Ovary (tissue), 9 donors: ENCODE results near the gene HIVEP3. TPM values are rescaled to one million over a fixed set of nuclear protein-coding genes. Genes with fewer than 3 reads are reported as not detected.

ENCODE experiments used
- DNase-seq, 5 donors: peaks; one replicate each; pipeline ENCODE4 v3.0.0-alpha.2; 2019 to 2020
- H3K27ac ChIP-seq, 2 donors: fragments of 200-600 bp; one replicate each; pipeline versions ENCODE4 v1.5.1 to v1.8.0; 2019 to 2022
- H3K27me3 ChIP-seq: fragments of 200-600 bp; one replicate; pipeline ENCODE4 v1.8.0; 2022
- H3K36me3 ChIP-seq: fragments of 200-600 bp; sonication (generic); one replicate; pipeline ENCODE4 v1.5.1; 2019
- H3K4me1 ChIP-seq: one replicate; pipeline ENCODE4 v1.8.1; 2013; ENCODE audit warnings: mild to moderate bottlenecking, moderate library complexity; ENCODE audit not compliant: insufficient read depth
- H3K4me3 ChIP-seq: fragments of 200-600 bp; sonication (generic); one replicate; pipeline ENCODE4 v1.5.1; 2017
- H3K9me3 ChIP-seq, 2 donors: fragments of 200-600 bp in 1 of 2; sonication (generic) in 1 of 2; one replicate each; pipeline versions ENCODE4 v1.5.1 to v1.8.1; 2013 to 2019; ENCODE audit warnings: mild to moderate bottlenecking in 1 of 2, moderate library complexity in 1 of 2
- CTCF ChIP-seq, 3 donors: fragments of 450-650 bp in 2 of 3; fragments of 200-600 bp in 1 of 3; IDR thresholded peaks; one replicate each; pipeline versions ENCODE4 v1.5.1 to v1.8.0; 2016 to 2022; ENCODE audit warnings: antibody characterized with exemption in 3 of 3, mild to moderate bottlenecking in 1 of 3
- EP300 ChIP-seq: sonication (generic); formaldehyde crosslinking; IDR thresholded peaks from one replicate; pipeline ENCODE4 v1.6.1; 2017; ENCODE audit warnings: antibody characterized with exemption
- POLR2A ChIP-seq: fragments of 450-650 bp; IDR thresholded peaks from one replicate; pipeline ENCODE4 v1.6.1; 2017; ENCODE audit warnings: antibody characterized with exemption, mild to moderate bottlenecking, moderate library complexity
- WGBS, 3 donors: extraction: QIAGEN DNeasy Blood & Tissue Kit in 1 of 3; methylation state at CpG; one replicate each; pipeline versions ENCODE4 v1.1.5 to v1.1.7; 2013 to 2017; 5-methylcytosine and 5-hydroxymethylcytosine counted together
- intact Hi-C, 4 donors: fragments of 100-400 bp; cut with DNase I; formaldehyde crosslinking; loops; one replicate each; pipeline versions ENCODE4 v1.11.0 to v1.15.1; 2022 to 2023
- polyA plus RNA-seq, 2 donors: library from polyadenylated mRNA; stranded (reverse); fragments of 200-250 nt in 1 of 2; fragments of 350-450 nt in 1 of 2; fragmentation: Illumina TruSeq in 1 of 2; extraction: RNeasy Lipid Tissue Mini Kit (QIAGEN cat#74804) in 1 of 2; gene quantifications; one replicate each; pipeline ENCODE4 v1.2.3, GENCODE V29; 2013 to 2014
- total RNA-seq, 7 donors: library from RNA; depleted of rRNA in 2 of 7; stranded (reverse); fragments of >200 nt in 2 of 7; fragmentation: NEBNext Ultra II Directional in 3 of 7; extraction: Animal tissue kit (Norgen Biotek cat#: 25700) in 3 of 7; gene quantifications; one replicate each; pipeline versions ENCODE4 v1.1.0 to v1.2.4, GENCODE V29; 2016 to 2023
- donor health status: DM: no; HTN: no; CAD: no; lungs with moderate emphysema.
- donor health status: DM: no; HTN: no; CAD: no.
- donor health status: Bipolar disorder and iron deficiency.
- donor health status: DM: yes; HTN: yes; CAD: no.
- donor health status: DM: no; HTN: no; CAD: no.
- donor health status: DM: yes; HTN: yes; CAD: no.

The HIVEP3 gene
- total and polyA plus RNA-seq, 9 donors, result 3.0 to 7.5 (median 5.2) TPM

GRCh38 chr1:41512701-41513382 is 405.9 kb downstream of the HIVEP3 start:
- H3K27me3 ChIP-seq, result no peaks in the 10 kb centered on the region
- 87% methylated on average over 26 to 27 of the region's 27 CpGs for WGBS, 3 donors
- H3K9me3 ChIP-seq, result no peaks in the 10 kb centered on the region
- H3K36me3 ChIP-seq, result no peaks in the 10 kb centered on the region
- intact Hi-C loops, result no loop called here
- H3K4me1 ChIP-seq, result peaks cover 2% of the 10 kb centered on the region
- no peak for DNase-seq
- no peak overlapping the region for H3K4me3 ChIP-seq
- H3K27ac ChIP-seq, result no peak overlapping the region
- no peak for TF ChIP-seq CTCF (IDR thresholded peaks at IDR 0.05)
- TF ChIP-seq EP300, result no peak
- TF ChIP-seq POLR2A, result no peak

- DNase-seq, result no peak
- Histone ChIP-seq H3K4me3 (no peak overlapping the region), H3K27ac (no peak overlapping the region), H3K36me3 (no peaks in the 10 kb centered on the region), H3K27me3 (no peaks in the 10 kb centered on the region), H3K9me3 (no peaks in the 10 kb centered on the region), H3K4me1 (no peaks in the 10 kb centered on the region)
- TF ChIP-seq CTCF (IDR thresholded peaks at IDR 0.05) (no peak), EP300 (no peak)
- intact Hi-C loops, result no loop called here
- WGBS, 3 donors, result 95 to 98% (median 95%) methylated on average over 7 of the region's 7 CpGs
Measured at GRCh38 chr1:41511239-41511540, 407.5 kb downstream of the HIVEP3 start.

- TF ChIP-seq POLR2A (no peak), EP300 (no peak), CTCF (IDR thresholded peaks at IDR 0.05) (no peak)
- DNase-seq, result no peak
- H3K4me1 ChIP-seq, result no peaks in the 10 kb centered on the region
- H3K27ac ChIP-seq, result no peak overlapping the region
- no peaks in the 10 kb centered on the region for H3K36me3 ChIP-seq
- intact Hi-C loops, result no loop called here
- 96 to 97% (median 96%) methylated on average over 38 to 41 of the region's 41 CpGs for WGBS, 3 donors
- no peaks in the 10 kb centered on the region for H3K27me3 ChIP-seq
- no peak overlapping the region for H3K4me3 ChIP-seq
- H3K9me3 ChIP-seq, result no peaks in the 10 kb centered on the region
Measured at GRCh38 chr1:41510531-41511238, 408.0 kb downstream of the HIVEP3 start.

DNA sequence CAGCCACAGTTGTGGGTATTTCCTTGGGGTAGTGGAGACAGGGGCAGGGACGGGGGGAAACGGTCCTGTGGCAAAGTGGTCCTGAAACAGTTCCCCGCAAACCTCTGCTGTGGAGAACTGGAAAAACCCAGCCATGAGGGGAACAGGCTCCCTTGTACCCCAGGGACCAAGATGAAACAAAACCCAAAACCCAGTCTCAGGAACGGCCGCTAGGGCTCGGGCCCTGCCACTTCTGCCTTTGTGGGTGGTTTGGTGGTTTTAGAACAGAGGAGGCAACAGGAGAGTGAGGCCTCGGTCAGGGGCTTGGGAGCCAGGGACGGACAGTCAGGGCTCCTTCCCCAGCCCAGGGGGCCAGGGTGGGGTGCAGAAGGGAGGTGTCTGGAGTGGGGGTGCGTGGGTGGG is 409.5 kb downstream of the HIVEP3 start:
- intact Hi-C loops, result no loop called here
- DNase-seq, result no peak
- no peak overlapping the region for H3K27ac ChIP-seq
- 79 to 84% (median 83%) methylated on average over 9 of the region's 9 CpGs for WGBS, 3 donors
- no peak for TF ChIP-seq EP300
- TF ChIP-seq POLR2A, result no peak
- TF ChIP-seq CTCF (IDR thresholded peaks at IDR 0.05), result no peak
- H3K27me3 ChIP-seq, result no peaks in the 10 kb centered on the region
- H3K4me1 ChIP-seq, result no peaks in the 10 kb centered on the region
- H3K36me3 ChIP-seq, result no peaks in the 10 kb centered on the region
- H3K9me3 ChIP-seq, result no peaks in the 10 kb centered on the region
- no peak overlapping the region for H3K4me3 ChIP-seq
